ENCODE measurements around the gene P3H1.

DNA sequence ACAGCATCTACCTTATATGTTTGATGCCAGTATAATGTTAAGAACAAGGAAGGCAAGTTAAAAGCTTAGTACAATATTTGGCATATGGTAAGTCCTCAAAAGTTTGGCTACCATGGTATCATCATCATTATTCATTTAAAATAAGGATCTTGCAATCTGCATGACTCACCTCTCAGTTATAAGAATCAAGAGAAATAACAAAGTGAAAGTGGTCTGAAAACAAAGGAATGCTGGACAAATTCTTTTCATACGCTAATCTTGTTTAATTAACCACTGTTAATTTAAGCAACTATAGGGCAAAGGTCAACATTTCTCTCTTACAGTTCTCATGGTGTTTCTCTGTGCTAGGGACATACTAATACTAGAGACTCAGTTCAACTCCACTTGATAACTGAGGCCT lies 13.8 kb downstream of the P3H1 start:
- TF ChIP-seq POLR2A (IDR thresholded peaks at IDR 0.05; ENCODE audit: extremely low read depth, insufficient read length) (no peak), MYC (IDR thresholded peaks at IDR 0.05; ENCODE audit: low read depth, low read length) (no peak)
- TF ChIP-seq, protein P1, sequence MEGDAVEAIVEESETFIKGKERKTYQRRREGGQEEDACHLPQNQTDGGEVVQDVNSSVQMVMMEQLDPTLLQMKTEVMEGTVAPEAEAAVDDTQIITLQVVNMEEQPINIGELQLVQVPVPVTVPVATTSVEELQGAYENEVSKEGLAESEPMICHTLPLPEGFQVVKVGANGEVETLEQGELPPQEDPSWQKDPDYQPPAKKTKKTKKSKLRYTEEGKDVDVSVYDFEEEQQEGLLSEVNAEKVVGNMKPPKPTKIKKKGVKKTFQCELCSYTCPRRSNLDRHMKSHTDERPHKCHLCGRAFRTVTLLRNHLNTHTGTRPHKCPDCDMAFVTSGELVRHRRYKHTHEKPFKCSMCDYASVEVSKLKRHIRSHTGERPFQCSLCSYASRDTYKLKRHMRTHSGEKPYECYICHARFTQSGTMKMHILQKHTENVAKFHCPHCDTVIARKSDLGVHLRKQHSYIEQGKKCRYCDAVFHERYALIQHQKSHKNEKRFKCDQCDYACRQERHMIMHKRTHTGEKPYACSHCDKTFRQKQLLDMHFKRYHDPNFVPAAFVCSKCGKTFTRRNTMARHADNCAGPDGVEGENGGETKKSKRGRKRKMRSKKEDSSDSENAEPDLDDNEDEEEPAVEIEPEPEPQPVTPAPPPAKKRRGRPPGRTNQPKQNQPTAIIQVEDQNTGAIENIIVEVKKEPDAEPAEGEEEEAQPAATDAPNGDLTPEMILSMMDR (IDR thresholded peaks at IDR 0.05; ENCODE audit: low read depth, low read length): no peak

All from NB4 (cell line).